ENCODE data around the gene APH1B.

Gene APH1B

DNA sequence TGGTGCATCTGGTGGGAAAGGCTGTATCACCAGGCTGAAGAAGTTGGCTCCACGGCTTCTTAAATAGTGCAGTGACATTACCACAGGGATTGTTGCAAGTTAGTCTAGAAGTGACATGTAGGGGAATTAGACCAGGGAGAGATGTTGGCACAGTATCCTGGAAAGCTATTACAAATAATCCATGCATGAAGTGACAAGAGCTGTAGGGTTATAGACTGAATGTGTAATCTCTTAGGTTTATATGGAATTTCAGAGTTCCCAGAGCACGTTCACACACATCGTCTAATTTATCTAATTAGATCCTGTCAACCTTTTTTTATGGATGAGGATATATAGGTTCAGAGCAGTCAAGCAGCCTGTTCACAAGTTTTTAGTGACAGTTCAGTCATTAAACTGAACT lies 37.3 kb upstream of the APH1B start:
- H3K9me3 Mint-ChIP-seq: peaks cover 10% of the 10 kb centered on the region
- H3K27me3 Mint-ChIP-seq (ENCODE audit: low read depth): no peaks in the 10 kb centered on the region
- TF ChIP-seq, protein P1, sequence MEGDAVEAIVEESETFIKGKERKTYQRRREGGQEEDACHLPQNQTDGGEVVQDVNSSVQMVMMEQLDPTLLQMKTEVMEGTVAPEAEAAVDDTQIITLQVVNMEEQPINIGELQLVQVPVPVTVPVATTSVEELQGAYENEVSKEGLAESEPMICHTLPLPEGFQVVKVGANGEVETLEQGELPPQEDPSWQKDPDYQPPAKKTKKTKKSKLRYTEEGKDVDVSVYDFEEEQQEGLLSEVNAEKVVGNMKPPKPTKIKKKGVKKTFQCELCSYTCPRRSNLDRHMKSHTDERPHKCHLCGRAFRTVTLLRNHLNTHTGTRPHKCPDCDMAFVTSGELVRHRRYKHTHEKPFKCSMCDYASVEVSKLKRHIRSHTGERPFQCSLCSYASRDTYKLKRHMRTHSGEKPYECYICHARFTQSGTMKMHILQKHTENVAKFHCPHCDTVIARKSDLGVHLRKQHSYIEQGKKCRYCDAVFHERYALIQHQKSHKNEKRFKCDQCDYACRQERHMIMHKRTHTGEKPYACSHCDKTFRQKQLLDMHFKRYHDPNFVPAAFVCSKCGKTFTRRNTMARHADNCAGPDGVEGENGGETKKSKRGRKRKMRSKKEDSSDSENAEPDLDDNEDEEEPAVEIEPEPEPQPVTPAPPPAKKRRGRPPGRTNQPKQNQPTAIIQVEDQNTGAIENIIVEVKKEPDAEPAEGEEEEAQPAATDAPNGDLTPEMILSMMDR (IDR thresholded peaks at IDR 0.05; ENCODE audit: unreplicated experiment in 3 of 3): no peak
- peaks cover 42% of the 10 kb centered on the region for H3K4me1 Mint-ChIP-seq
- no peak overlapping the region for H3K4me3 Mint-ChIP-seq
- H3K36me3 Mint-ChIP-seq (ENCODE audit: low read depth): peaks cover 47% of the 10 kb centered on the region
- H3K27ac Mint-ChIP-seq: peak overlapping the region in 1 of 3 experiments; percentile 3

- Mint-ChIP-seq H3K4me3 (no peak overlapping the region), H3K9me3 (peaks cover 10% of the 10 kb centered on the region), H3K27me3 (ENCODE audit: low read depth) (no peaks in the 10 kb centered on the region), H3K36me3 (ENCODE audit: low read depth) (peaks cover 56% of the 10 kb centered on the region), H3K27ac (no peak overlapping the region), H3K4me1 (peaks cover 36% of the 10 kb centered on the region)
- TF ChIP-seq, protein P1 (IDR thresholded peaks at IDR 0.05; ENCODE audit: unreplicated experiment in 3 of 3): no peak
Measured at GRCh38 chr15:63241316-63241715, 36.1 kb upstream of the APH1B start.

DNA sequence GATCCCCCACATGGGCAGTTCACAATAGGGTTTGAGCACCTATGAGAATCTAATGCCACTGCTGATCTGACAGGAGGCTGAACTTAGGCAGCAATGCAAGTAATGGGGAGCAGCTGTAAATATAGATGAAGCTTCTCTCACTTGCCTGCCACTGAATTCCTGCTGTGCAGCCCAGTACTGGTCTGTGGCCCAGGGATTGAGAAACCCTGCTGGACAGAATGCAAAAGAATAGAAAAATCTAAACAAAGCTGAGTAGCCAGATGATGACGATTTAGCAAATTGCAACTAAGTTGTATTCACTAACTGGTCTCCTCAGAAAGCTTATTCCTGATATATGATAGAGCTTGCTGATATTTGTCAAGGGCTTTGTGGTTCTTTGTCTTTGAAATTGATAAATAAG lies 34.3 kb upstream of the APH1B start:
- H3K27ac Mint-ChIP-seq: no peak overlapping the region
- no peak overlapping the region for H3K4me3 Mint-ChIP-seq
- peaks cover 7% of the 10 kb centered on the region for H3K9me3 Mint-ChIP-seq
- peaks cover 29% of the 10 kb centered on the region for H3K4me1 Mint-ChIP-seq
- H3K36me3 Mint-ChIP-seq (ENCODE audit: low read depth): peaks cover 56% of the 10 kb centered on the region
- H3K27me3 Mint-ChIP-seq (ENCODE audit: low read depth): no peaks in the 10 kb centered on the region
- TF ChIP-seq, protein P1 (IDR thresholded peaks at IDR 0.05; ENCODE audit: unreplicated experiment in 3 of 3): no peak

DNA sequence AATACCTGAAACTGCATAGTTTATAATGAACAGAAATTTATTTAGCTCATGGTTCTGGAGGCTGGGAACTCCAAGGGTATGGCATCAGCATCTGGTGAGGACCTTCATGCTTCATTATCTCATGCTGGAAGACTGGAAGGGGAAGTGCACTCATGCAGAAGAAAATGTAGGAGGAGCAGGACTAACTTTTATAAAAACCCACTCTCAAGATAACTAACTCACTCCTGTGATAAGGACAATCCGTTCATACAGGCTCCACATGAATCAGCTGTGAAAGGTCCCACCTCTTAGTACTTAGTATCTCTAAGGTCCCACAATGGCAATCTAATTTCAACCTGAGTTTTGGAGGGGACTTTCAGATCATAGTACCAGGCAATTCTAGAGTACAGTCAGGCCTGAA lies 33.6 kb upstream of the APH1B start:
- peaks cover 22% of the 10 kb centered on the region for H3K4me1 Mint-ChIP-seq
- H3K36me3 Mint-ChIP-seq (ENCODE audit: low read depth): peaks cover 57% of the 10 kb centered on the region
- peak overlapping the region in 1 of 3 experiments; percentile 43 for H3K27ac Mint-ChIP-seq
- no peaks in the 10 kb centered on the region for H3K27me3 Mint-ChIP-seq (ENCODE audit: low read depth)
- TF ChIP-seq, protein P1 (IDR thresholded peaks at IDR 0.05; ENCODE audit: unreplicated experiment in 3 of 3): no peak
- peaks cover 4% of the 10 kb centered on the region for H3K9me3 Mint-ChIP-seq
- H3K4me3 Mint-ChIP-seq: no peak overlapping the region

DNA sequence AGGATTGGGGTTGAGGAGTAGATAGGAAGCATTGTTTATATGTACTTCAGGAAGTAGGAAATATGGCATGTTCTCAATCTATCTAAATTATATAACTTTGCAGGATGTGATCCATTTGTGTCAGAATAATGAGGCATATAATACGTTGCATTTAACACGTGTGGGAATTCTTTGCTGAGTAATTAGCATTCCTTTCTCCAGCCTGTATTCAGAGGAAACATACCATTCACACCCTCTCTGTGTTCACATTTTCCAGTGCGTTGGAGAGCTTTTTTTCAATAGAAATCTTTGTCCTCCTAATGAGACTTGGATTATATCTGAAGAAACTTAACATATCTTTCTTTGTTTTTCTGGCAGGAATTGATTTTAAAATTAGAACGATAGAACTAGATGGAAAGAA lies 33.0 kb upstream of the APH1B start:
- peaks cover 4% of the 10 kb centered on the region for H3K9me3 Mint-ChIP-seq
- H3K36me3 Mint-ChIP-seq (ENCODE audit: low read depth): peaks cover 61% of the 10 kb centered on the region
- H3K4me3 Mint-ChIP-seq: no peak overlapping the region
- peaks cover 19% of the 10 kb centered on the region for H3K4me1 Mint-ChIP-seq
- TF ChIP-seq, protein P1 (IDR thresholded peaks at IDR 0.05; ENCODE audit: unreplicated experiment in 3 of 3): no peak
- no peaks in the 10 kb centered on the region for H3K27me3 Mint-ChIP-seq (ENCODE audit: low read depth)
- peak overlapping the region in 2 of 3 experiments; percentile 15 to 43 for H3K27ac Mint-ChIP-seq

- Mint-ChIP-seq H3K4me1 (peaks cover 13% of the 10 kb centered on the region), H3K27me3 (ENCODE audit: low read depth) (no peaks in the 10 kb centered on the region)
- TF ChIP-seq, protein P1 (IDR thresholded peaks at IDR 0.05; ENCODE audit: unreplicated experiment in 3 of 3): no peak
Measured at GRCh38 chr15:63244976-63245645, 32.3 kb upstream of the APH1B start.

More at GRCh38 chr15:63244976-63245645, 32.3 kb upstream of the APH1B start:
- Mint-ChIP-seq H3K9me3 (peaks cover 4% of the 10 kb centered on the region), H3K4me3 (no peak overlapping the region), H3K27ac (peak overlapping the region in 1 of 3 experiments; percentile 43), H3K36me3 (ENCODE audit: low read depth) (peaks cover 64% of the 10 kb centered on the region)

Data from nephron (organoid).